Endothelial cell of umbilical vein (primary cell): ENCODE results near the gene GRK1. TPM values are rescaled to one million over a fixed set of nuclear protein-coding genes. Genes with fewer than 3 reads are reported as not detected.

ENCODE experiments used
- BruUV-seq: library from RNA; stranded (reverse); fragments of 400-500 nt; replicated peaks from 2 replicates; lab custom pipeline; 2021; lab: Mats Ljungman, UMichigan
- CTCF ChIA-PET: fragments of 300-600, 350-600 bp; sonication (Branson Sonifier 250); formaldehyde crosslinking; loops from one replicate; lab custom pipeline; 2021; ENCODE audit warnings: antibody characterized with exemption, inconsistent platforms; lab: Charles Lee
- POLR2A ChIA-PET: fragments of 300-600, 350-600 bp; sonication (Branson Sonifier 250); formaldehyde crosslinking; loops from one replicate; lab custom pipeline; 2021; ENCODE audit warnings: antibody characterized with exemption, inconsistent platforms; lab: Charles Lee
- DNase-seq: peaks from one replicate; pipeline ENCODE4 v3.0.0-alpha.2; 2011; ENCODE audit warnings: low read depth, low spot score
- FAIRE-seq: peaks from 2 replicates; lab custom pipeline; 2011; peaks lifted over from hg19 to GRCh38; lab: Jason Lieb, UNC
- H2AFZ ChIP-seq: 2 replicates; pipeline ENCODE4 v1.6.0; 2012; ENCODE audit warnings: low read depth, low read length, control low read depth, inconsistent platforms
- H3K27ac ChIP-seq: 2 replicates; pipeline ENCODE4 v1.5.1; 2011; ENCODE audit warnings: low read depth, mild to moderate bottlenecking, control low read depth, low read length, moderate library complexity; ENCODE audit not compliant: insufficient read depth
- H3K27me3 ChIP-seq, 2 experiments: 2 replicates each; pipeline versions ENCODE4 v1.6.0 to v1.6.1; 2011; ENCODE audit warnings: low read length in 2 of 2, mixed read lengths in 1 of 2; ENCODE audit not compliant: control insufficient read depth in 2 of 2, insufficient read depth in 2 of 2
- H3K36me3 ChIP-seq, 2 experiments: 2 replicates in 1 of 2; 3 replicates in 1 of 2; pipeline ENCODE4 v1.5.1; 2011; ENCODE audit warnings: low read length in 2 of 2, mild to moderate bottlenecking in 1 of 2, moderate library complexity in 1 of 2; ENCODE audit not compliant: control insufficient read depth in 2 of 2, insufficient read depth in 2 of 2; ENCODE audit errors: extremely low read depth in 1 of 2
- H3K4me1 ChIP-seq: 3 replicates; pipeline ENCODE4 v1.5.1; 2011; ENCODE audit warnings: mild to moderate bottlenecking, low read length; ENCODE audit not compliant: control insufficient read depth, insufficient read depth; ENCODE audit errors: extremely low read depth
- H3K4me2 ChIP-seq: 2 replicates; pipeline ENCODE4 v1.6.1; 2011; ENCODE audit warnings: low read length, control low read depth, mixed read lengths; ENCODE audit not compliant: insufficient read depth
- H3K4me3 ChIP-seq, 3 experiments: fragments of 200-600 bp in 1 of 3; sonication (generic), shearing (Covaris generic) in 1 of 3; replicated peaks in 1 of 3; 2 replicates each; pipeline ENCODE4 v1.5.1; 2011 to 2016; ENCODE audit warnings: control low read depth in 3 of 3, low read length in 3 of 3, mild to moderate bottlenecking in 2 of 3, inconsistent platforms in 1 of 3, low read depth in 1 of 3, moderate library complexity in 1 of 3; ENCODE audit not compliant: insufficient read depth in 1 of 3
- H3K79me2 ChIP-seq: 2 replicates; pipeline ENCODE4 v1.6.0; 2012; ENCODE audit warnings: low read length, inconsistent platforms; ENCODE audit not compliant: control insufficient read depth, insufficient read depth
- H3K9ac ChIP-seq: replicated peaks from 2 replicates; pipeline ENCODE3; 2011; ENCODE audit warnings: low read length, control low read depth; ENCODE audit not compliant: insufficient read depth; ENCODE audit errors: extremely low read depth
- H3K9me1 ChIP-seq: replicated peaks from 3 replicates; pipeline ENCODE4 v1.6.0; 2011; ENCODE audit warnings: mild to moderate bottlenecking, low read length; ENCODE audit not compliant: control insufficient read depth, insufficient read depth; ENCODE audit errors: extremely low read depth
- H3K9me3 ChIP-seq: replicated peaks from 2 replicates; pipeline ENCODE4 v1.5.1; 2012; ENCODE audit warnings: low read length, inconsistent platforms; ENCODE audit not compliant: control insufficient read depth, insufficient read depth
- H4K20me1 ChIP-seq: replicated peaks from 2 replicates; pipeline ENCODE3; 2011; ENCODE audit warnings: mild to moderate bottlenecking, low read length; ENCODE audit not compliant: control insufficient read depth, insufficient read depth; ENCODE audit errors: extremely low read depth
- CTCF ChIP-seq, 2 donors: IDR thresholded peaks; 1 replicate in 1 of 2; 2 replicates in 1 of 2; pipeline ENCODE4 v1.5.1; 2011; ENCODE audit warnings: low read length in 2 of 2, mild to moderate bottlenecking in 2 of 2, moderate library complexity in 2 of 2, control low read depth in 1 of 2, inconsistent platforms in 1 of 2, low read depth in 1 of 2; ENCODE audit not compliant: insufficient read depth in 1 of 2; ENCODE audit errors: extremely low read depth in 1 of 2
- EZH2 ChIP-seq: IDR thresholded peaks from 2 replicates; pipeline ENCODE4 v1.6.1; 2012; ENCODE audit warnings: borderline replicate concordance, low read depth, mild to moderate bottlenecking, moderate library complexity, low read length, inconsistent platforms; ENCODE audit not compliant: severe bottlenecking
- FOS ChIP-seq: IDR thresholded peaks from 2 replicates; pipeline ENCODE4 v1.6.1; 2011; ENCODE audit warnings: mild to moderate bottlenecking, low read length, moderate library complexity, borderline replicate concordance; ENCODE audit not compliant: insufficient read depth
- GATA2 ChIP-seq: IDR thresholded peaks from 2 replicates; pipeline ENCODE4 v1.7.0; 2011; ENCODE audit warnings: low read depth, mild to moderate bottlenecking, moderate library complexity, mixed read lengths, low read length; ENCODE audit not compliant: insufficient read length, insufficient read depth
- JUN ChIP-seq: IDR thresholded peaks from 2 replicates; pipeline ENCODE4 v1.6.1; 2011; ENCODE audit warnings: borderline replicate concordance, low read depth; ENCODE audit not compliant: insufficient read length, insufficient read depth
- MAX ChIP-seq: IDR thresholded peaks from 2 replicates; pipeline ENCODE4 v1.6.1; 2011; ENCODE audit not compliant: insufficient read depth, insufficient read length
- MYC ChIP-seq: IDR thresholded peaks from one replicate; pipeline ENCODE4 v1.6.1; 2011; ENCODE audit warnings: mild to moderate bottlenecking, low read depth, low read length
- POLR2A ChIP-seq: IDR thresholded peaks from 2 replicates; pipeline ENCODE4 v1.6.1; 2012; ENCODE audit warnings: low read depth, mild to moderate bottlenecking, control low read depth, low read length
- POLR2AphosphoS5 ChIP-seq: IDR thresholded peaks from 2 replicates; pipeline ENCODE4 v1.6.1; 2012; ENCODE audit warnings: low read depth, mild to moderate bottlenecking, control low read depth, low read length, moderate library complexity; ENCODE audit not compliant: insufficient read depth
- dilution Hi-C: fragments of 300-500 bp; cut with MboI; formaldehyde crosslinking; loops from one replicate; pipeline ENCODE4 v1.15.0; 2019; ENCODE audit warnings: low sequenced_read_pairs; ENCODE audit not compliant: extremely low pct_ligation_motif_present
- intact Hi-C: fragments of 100-400 bp; cut with micrococcal nuclease; formaldehyde crosslinking; loops from one replicate; pipeline ENCODE4 v1.10.0; 2022
- polyA plus RNA-seq, 4 experiments: library from polyadenylated mRNA; depleted of rRNA in 3 of 4; stranded (reverse) in 3 of 4; unstranded in 1 of 4; fragments of >200 nt; gene quantifications; 2 replicates each; pipeline versions ENCODE4 v1.2.1 to v1.2.3, GENCODE V29; 2011 to 2012; ENCODE audit warnings: missing spikeins in 1 of 4
- total RNA-seq: library from RNA; stranded (reverse); gene quantifications from 2 replicates; pipeline ENCODE4 v1.2.3, GENCODE V29; 2021

GRK1 gene
- total and polyA plus RNA-seq, 2 donors (not counting 3 experiments of a cell fraction or from before 2014, with no cell fraction given) = not detected

- H3K9me3 ChIP-seq = no peaks in the 10 kb centered on the region
- H3K4me3 ChIP-seq = no peak overlapping the region
- no peak overlapping the region for H3K4me2 ChIP-seq
- no peaks in the 10 kb centered on the region for H3K27me3 ChIP-seq
- peak; percentile 64 for FAIRE-seq
- no peaks in the 10 kb centered on the region for H3K36me3 ChIP-seq
- no peaks in the 10 kb centered on the region for H3K9me1 ChIP-seq
- no peak overlapping the region for H3K27ac ChIP-seq
- H3K79me2 ChIP-seq = no peaks in the 10 kb centered on the region
- no peak overlapping the region for H3K9ac ChIP-seq
- CTCF ChIA-PET = no interaction called here
- POLR2A ChIA-PET = no interaction called here
- no peaks in the 10 kb centered on the region for H4K20me1 ChIP-seq
- no peaks in the 10 kb centered on the region for H3K4me1 ChIP-seq
- no TSS peak for BruUV-seq
- H2AFZ ChIP-seq = no peak overlapping the region
- dilution Hi-C loops (no loop called here), intact Hi-C loops (no loop called here)
- peak; percentile 58 for DNase-seq
- TF ChIP-seq JUN = no peak
- TF ChIP-seq CTCF (IDR thresholded peaks at IDR 0.05; ENCODE audit: extremely low read depth in 1 of 2, insufficient read depth in 1 of 2, low read depth in 1 of 2, low read length in 2 of 2) = no peak
- no peak for TF ChIP-seq MAX
- TF ChIP-seq GATA2 = no peak
- no peak for TF ChIP-seq FOS
- no peak for TF ChIP-seq POLR2AphosphoS5
- TF ChIP-seq MYC = no peak
- TF ChIP-seq POLR2A = no peak
- no peak for TF ChIP-seq EZH2
These were observed 12.9 kb upstream of the GRK1 start for GRCh38 chr13:113654175-113654560.
